Neural progenitor cell (in vitro differentiated cells): ENCODE measurements around the gene HECTD3. TPM values are rescaled to one million over a fixed set of nuclear protein-coding genes. Genes with fewer than 3 reads are reported as not detected.

Experiments
- DNase-seq: peaks from one replicate; pipeline ENCODE4 v3.0.0-alpha.2; 2016; ENCODE audit warnings: low spot score
- H2AFZ ChIP-seq: fragments of 200-600 bp; sonication (generic); replicated peaks from 2 replicates; pipeline ENCODE4 v1.6.1; 2016; ENCODE audit warnings: antibody characterized with exemption
- H3F3A ChIP-seq: fragments of 200-600 bp; sonication (generic); 2 replicates; pipeline ENCODE4 v1.6.1; 2016; ENCODE audit warnings: antibody characterized with exemption, low read depth
- H3K27ac ChIP-seq: fragments of 200-600 bp; sonication (generic); 2 replicates; pipeline ENCODE4 v1.5.1; 2016; ENCODE audit warnings: mild to moderate bottlenecking
- H3K27me3 ChIP-seq: fragments of 200-600 bp; sonication (generic); 2 replicates; pipeline ENCODE4 v1.6.1; 2016; ENCODE audit warnings: mild to moderate bottlenecking, moderate library complexity
- H3K36me3 ChIP-seq: fragments of 200-600 bp; sonication (generic); 2 replicates; pipeline ENCODE4 v1.5.1; 2016
- H3K4me1 ChIP-seq: fragments of 200-600 bp; sonication (generic); 2 replicates; pipeline ENCODE4 v1.6.1; 2016; ENCODE audit warnings: mixed run types
- H3K4me2 ChIP-seq: fragments of 200-600 bp; sonication (generic); 2 replicates; pipeline ENCODE4 v1.6.1; 2016
- H3K4me3 ChIP-seq: fragments of 200-600 bp; sonication (generic); 2 replicates; pipeline ENCODE4 v1.5.1; 2016
- H3K79me2 ChIP-seq: fragments of 200-600 bp; sonication (generic); 2 replicates; pipeline ENCODE4 v1.6.1; 2016; ENCODE audit warnings: low read depth
- H3K9ac ChIP-seq: fragments of 200-600 bp; sonication (generic); 2 replicates; pipeline ENCODE4 v1.6.1; 2016
- H3K9me3 ChIP-seq: fragments of 200-600 bp; sonication (generic); 2 replicates; pipeline ENCODE4 v1.5.1; 2016; ENCODE audit warnings: low read depth
- H4K20me1 ChIP-seq: fragments of 200-600 bp; sonication (generic); 2 replicates; pipeline ENCODE4 v1.6.1; 2016; ENCODE audit warnings: low read depth
- H3K27ac Mint-ChIP-seq: 3 replicates; pipeline ENCODE4 v1.8.0; 2021; ENCODE audit warnings: mixed read lengths
- H3K27me3 Mint-ChIP-seq: 2 replicates; pipeline ENCODE4 v1.8.0; 2022; ENCODE audit warnings: low read depth, mild to moderate bottlenecking, inconsistent platforms, moderate library complexity, mixed read lengths; ENCODE audit not compliant: insufficient read depth
- H3K36me3 Mint-ChIP-seq: 3 replicates; pipeline ENCODE4 v1.8.0; 2021; ENCODE audit warnings: mixed read lengths
- H3K4me1 Mint-ChIP-seq: 3 replicates; pipeline ENCODE4 v1.8.0; 2021; ENCODE audit warnings: mixed read lengths
- H3K4me3 Mint-ChIP-seq: 3 replicates; pipeline ENCODE4 v1.8.0; 2021; ENCODE audit warnings: mild to moderate bottlenecking, moderate library complexity, mixed read lengths
- H3K9me3 Mint-ChIP-seq: 3 replicates; pipeline ENCODE4 v1.8.0; 2020; ENCODE audit warnings: mixed read lengths
- EZH2 ChIP-seq: fragments of 200-600 bp; sonication (generic); IDR thresholded peaks from 2 replicates; pipeline ENCODE4 v1.6.1; 2017; ENCODE audit warnings: antibody characterized with exemption, mild to moderate bottlenecking, moderate library complexity
- EZH2phosphoT487 ChIP-seq: fragments of 200-600 bp; sonication (generic); IDR thresholded peaks from 2 replicates; pipeline ENCODE4 v1.6.1; 2017; ENCODE audit warnings: antibody characterized with exemption
- total RNA-seq: library from RNA; depleted of rRNA; stranded (reverse); fragments of >200 nt; gene quantifications from 2 replicates; pipeline ENCODE4 v1.2.3, GENCODE V29; 2015; ENCODE audit warnings: low replicate concordance
- TF ChIP-seq, protein P1 (sequence below): fragments of 200-600 bp; sonication (generic); IDR thresholded peaks from 2 replicates; pipeline ENCODE4 v1.5.1; 2017; ENCODE audit warnings: antibody characterized with exemption, mild to moderate bottlenecking

Gene HECTD3
- total RNA-seq, 1 donor from 2014 or later: 13.1 TPM

DNA sequence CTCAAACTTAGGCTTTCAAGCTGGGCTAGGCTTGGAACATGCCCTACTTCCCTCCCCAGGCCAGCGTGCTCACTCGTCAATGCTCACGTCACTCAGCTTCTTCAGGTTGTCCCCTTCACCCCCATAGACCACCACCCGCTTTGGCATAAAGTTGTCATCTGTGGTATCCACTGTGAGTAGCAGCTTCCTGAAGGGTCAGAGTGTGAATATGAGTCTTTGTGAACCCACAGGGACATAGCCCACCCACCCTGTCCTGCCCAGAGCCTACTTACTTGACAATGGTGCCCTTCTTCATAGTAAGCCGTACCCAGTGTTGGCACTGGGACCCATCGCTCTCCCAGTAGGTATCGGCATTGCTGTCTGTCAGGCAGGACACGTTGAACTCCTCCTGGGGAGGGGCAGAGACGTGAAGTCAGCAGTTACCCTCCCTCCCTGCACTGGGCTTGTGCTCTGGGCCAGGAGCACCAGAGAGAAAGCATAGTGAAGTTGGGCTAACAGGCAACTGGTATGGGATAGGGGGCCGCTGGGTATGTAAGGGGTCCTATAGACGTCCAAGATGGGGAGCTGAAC is 1.7 kb downstream of the HECTD3 start:
- no peak overlapping the region for H3K4me3 ChIP-seq
- H3K27me3 Mint-ChIP-seq: peaks cover 2% of the 10 kb centered on the region
- H3K36me3 Mint-ChIP-seq: peaks cover 5% of the 10 kb centered on the region
- H3K9me3 Mint-ChIP-seq: no peaks in the 10 kb centered on the region
- H3K27ac ChIP-seq: no peak overlapping the region
- H3F3A ChIP-seq: peaks cover 7% of the 10 kb centered on the region
- H3K4me2 ChIP-seq: no peak overlapping the region
- no peaks in the 10 kb centered on the region for H3K9me3 ChIP-seq
- no peak for DNase-seq
- TF ChIP-seq EZH2phosphoT487 (no peak), EZH2 (no peak)
- TF ChIP-seq, protein P1, sequence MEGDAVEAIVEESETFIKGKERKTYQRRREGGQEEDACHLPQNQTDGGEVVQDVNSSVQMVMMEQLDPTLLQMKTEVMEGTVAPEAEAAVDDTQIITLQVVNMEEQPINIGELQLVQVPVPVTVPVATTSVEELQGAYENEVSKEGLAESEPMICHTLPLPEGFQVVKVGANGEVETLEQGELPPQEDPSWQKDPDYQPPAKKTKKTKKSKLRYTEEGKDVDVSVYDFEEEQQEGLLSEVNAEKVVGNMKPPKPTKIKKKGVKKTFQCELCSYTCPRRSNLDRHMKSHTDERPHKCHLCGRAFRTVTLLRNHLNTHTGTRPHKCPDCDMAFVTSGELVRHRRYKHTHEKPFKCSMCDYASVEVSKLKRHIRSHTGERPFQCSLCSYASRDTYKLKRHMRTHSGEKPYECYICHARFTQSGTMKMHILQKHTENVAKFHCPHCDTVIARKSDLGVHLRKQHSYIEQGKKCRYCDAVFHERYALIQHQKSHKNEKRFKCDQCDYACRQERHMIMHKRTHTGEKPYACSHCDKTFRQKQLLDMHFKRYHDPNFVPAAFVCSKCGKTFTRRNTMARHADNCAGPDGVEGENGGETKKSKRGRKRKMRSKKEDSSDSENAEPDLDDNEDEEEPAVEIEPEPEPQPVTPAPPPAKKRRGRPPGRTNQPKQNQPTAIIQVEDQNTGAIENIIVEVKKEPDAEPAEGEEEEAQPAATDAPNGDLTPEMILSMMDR: no peak
- no peak overlapping the region for H2AFZ ChIP-seq
- H3K27ac Mint-ChIP-seq: no peak overlapping the region
- peaks cover 3% of the 10 kb centered on the region for H3K27me3 ChIP-seq
- no peak overlapping the region for H3K9ac ChIP-seq
- peaks cover 10% of the 10 kb centered on the region for H3K79me2 ChIP-seq
- H4K20me1 ChIP-seq: peaks cover 3% of the 10 kb centered on the region
- peak overlapping the region; percentile 89 for H3K4me3 Mint-ChIP-seq
- H3K36me3 ChIP-seq: no peaks in the 10 kb centered on the region
- H3K4me1 Mint-ChIP-seq: peaks cover 34% of the 10 kb centered on the region
- peaks cover 5% of the 10 kb centered on the region for H3K4me1 ChIP-seq

DNA sequence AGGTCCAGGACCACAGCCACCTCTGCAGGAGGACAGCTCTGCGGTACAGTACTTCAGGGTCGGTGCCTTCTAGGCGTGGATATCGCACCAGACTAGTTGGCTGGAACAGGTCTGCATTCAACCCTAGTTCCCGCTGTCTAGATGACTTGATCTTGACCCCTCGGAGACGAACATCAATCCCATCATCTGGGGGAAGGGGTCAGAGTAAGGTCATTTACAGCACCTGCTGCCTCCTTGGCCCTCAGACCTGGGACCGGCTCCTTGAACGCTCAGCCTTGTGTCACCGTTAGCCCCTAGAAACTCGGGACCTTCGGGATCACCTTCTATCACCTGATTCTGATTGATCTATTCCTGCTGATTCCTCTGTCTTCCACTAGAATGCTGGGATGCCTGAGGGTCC is 2.6 kb downstream of the HECTD3 start:
- peaks cover 6% of the 10 kb centered on the region for H3K36me3 Mint-ChIP-seq
- peaks cover 3% of the 10 kb centered on the region for H4K20me1 ChIP-seq
- H3K36me3 ChIP-seq: no peaks in the 10 kb centered on the region

DNA sequence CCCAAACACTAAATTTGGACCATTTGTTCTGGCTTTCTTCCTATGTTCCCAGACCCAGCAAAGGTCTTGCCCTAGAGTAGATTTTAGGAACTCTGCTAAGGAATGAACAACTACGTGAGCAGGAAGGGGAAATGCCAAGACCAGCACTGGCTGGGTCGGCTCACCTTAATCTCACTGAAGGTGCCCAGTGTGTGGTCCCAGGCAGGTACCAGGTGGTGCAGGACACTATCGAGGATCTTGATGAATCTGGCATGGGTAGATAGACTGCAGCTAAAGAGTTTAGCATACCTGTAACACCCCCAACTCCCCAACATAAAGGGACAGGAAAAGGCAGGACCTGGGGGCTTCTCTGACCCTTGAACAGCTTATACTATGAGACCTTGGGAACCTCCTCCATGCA is 3.0 kb downstream of the HECTD3 start:
- Mint-ChIP-seq H3K4me1 (peaks cover 24% of the 10 kb centered on the region), H3K27me3 (peaks cover under 1% of the 10 kb centered on the region), H3K36me3 (peaks cover 8% of the 10 kb centered on the region), H3K27ac (no peak overlapping the region), H3K4me3 (no peak overlapping the region), H3K9me3 (no peaks in the 10 kb centered on the region)
- H3K27ac ChIP-seq: no peak overlapping the region
- no peaks in the 10 kb centered on the region for H3K36me3 ChIP-seq
- no peak overlapping the region for H3K9ac ChIP-seq
- H3K9me3 ChIP-seq: no peaks in the 10 kb centered on the region
- no peak overlapping the region for H3K4me2 ChIP-seq
- H3K4me3 ChIP-seq: no peak overlapping the region
- TF ChIP-seq EZH2phosphoT487 (no peak), EZH2 (no peak)
- TF ChIP-seq, protein P1: no peak
- no peak for DNase-seq
- peaks cover 5% of the 10 kb centered on the region for H3K4me1 ChIP-seq
- H3F3A ChIP-seq: peaks cover 7% of the 10 kb centered on the region
- no peak overlapping the region for H2AFZ ChIP-seq
- peaks cover 3% of the 10 kb centered on the region for H3K27me3 ChIP-seq
- H4K20me1 ChIP-seq: peaks cover 3% of the 10 kb centered on the region
- H3K79me2 ChIP-seq: peaks cover 4% of the 10 kb centered on the region

More for the DNA sequence above, 2.6 kb downstream of the HECTD3 start:
- Histone ChIP-seq H3K27me3 (peaks cover 3% of the 10 kb centered on the region), H3K79me2 (peaks cover 8% of the 10 kb centered on the region), H3K9ac (no peak overlapping the region), H3F3A (peaks cover 7% of the 10 kb centered on the region), H3K4me3 (no peak overlapping the region), H3K27ac (no peak overlapping the region), H3K9me3 (no peaks in the 10 kb centered on the region), H3K4me2 (no peak overlapping the region), H2AFZ (no peak overlapping the region), H3K4me1 (peaks cover 5% of the 10 kb centered on the region)
- TF ChIP-seq EZH2 (no peak), EZH2phosphoT487 (no peak)
- TF ChIP-seq, protein P1: no peak
- Mint-ChIP-seq H3K27me3 (peaks cover 2% of the 10 kb centered on the region), H3K27ac (no peak overlapping the region), H3K4me1 (peaks cover 26% of the 10 kb centered on the region), H3K4me3 (no peak overlapping the region), H3K9me3 (no peaks in the 10 kb centered on the region)
- DNase-seq: no peak
